HCT116 (cell line): ENCODE results near the gene NUP210. TPM values are rescaled to one million over a fixed set of nuclear protein-coding genes. Genes with fewer than 3 reads are reported as not detected.

Experiments
- ATAC-seq: fragments of 200-7000 bp; cut with Tn5 transposase; 2 replicates; pipeline ENCODE4 v1.9.1; 2020; ENCODE audit warnings: mild to moderate bottlenecking, moderate library complexity
- BruUV-seq: library from RNA; stranded (reverse); fragments of 400-500 nt; replicated peaks from 2 replicates; lab custom pipeline; 2021; lab: Mats Ljungman, UMichigan
- CTCF ChIA-PET: fragments of 300-600 bp; sonication (Branson Sonifier 250); formaldehyde crosslinking; loops from one replicate; lab custom pipeline; 2021; ENCODE audit warnings: antibody characterized with exemption; lab: Charles Lee
- POLR2A ChIA-PET: fragments of 300-600, 350-600 bp; sonication (Branson Sonifier 250); formaldehyde crosslinking; loops from one replicate; lab custom pipeline; 2021; ENCODE audit warnings: antibody characterized with exemption; lab: Charles Lee
- RAD21 ChIA-PET, 2 experiments: fragments of 300-600 bp; sonication (Branson Sonifier 250); formaldehyde crosslinking; loops; one replicate each; lab custom pipeline; 2023; ENCODE audit warnings: low total read pairs in 2 of 2; ENCODE audit not compliant: uncharacterized antibody in 2 of 2, unreplicated experiment in 2 of 2, low non-redundant PET in 1 of 2; lab: Charles Lee
- DNase-seq: peaks from one replicate; pipeline ENCODE4 v3.0.0-alpha.2; 2010; ENCODE audit warnings: low read depth, low spot score
- H2AFZ ChIP-seq: fragments of 200-600 bp; shearing (Covaris generic), sonication (generic); 2 replicates; pipeline ENCODE4 v1.6.1; 2017; ENCODE audit warnings: low read depth, mixed run types, mixed read lengths, antibody characterized with exemption, low read length; ENCODE audit not compliant: poor library complexity, severe bottlenecking
- H3K27ac ChIP-seq: 2 replicates; pipeline ENCODE4 v1.5.1; 2012; ENCODE audit warnings: low read depth, low read length
- H3K27me3 ChIP-seq: fragments of 200-600 bp; sonication (generic); 2 replicates; pipeline ENCODE4 v1.6.1; 2016; ENCODE audit warnings: mixed run types, low read length, mixed read lengths; ENCODE audit not compliant: insufficient read depth
- H3K36me3 ChIP-seq, 2 experiments: fragments of 200-500 bp in 1 of 2; fragments of 200-600 bp in 1 of 2; sonication (Bioruptor generic) in 1 of 2; sonication (generic) in 1 of 2; 2 replicates each; pipeline versions ENCODE4 v1.5.1 to v1.6.1; 2014 to 2016; ENCODE audit warnings: low read length in 2 of 2, inconsistent platforms in 1 of 2, mixed read lengths in 1 of 2, mixed run types in 1 of 2; ENCODE audit not compliant: insufficient read depth in 2 of 2, control insufficient read depth in 1 of 2
- H3K4me1 ChIP-seq, 2 experiments: fragments of 200-600 bp in 1 of 2; sonication (generic) in 1 of 2; 2 replicates each; pipeline versions ENCODE4 v1.5.1 to v1.6.1; 2012 to 2017; ENCODE audit warnings: low read length in 2 of 2, inconsistent platforms in 1 of 2, mild to moderate bottlenecking in 1 of 2, mixed read lengths in 1 of 2, mixed run types in 1 of 2, moderate library complexity in 1 of 2; ENCODE audit not compliant: insufficient read depth in 2 of 2, control insufficient read depth in 1 of 2
- H3K4me2 ChIP-seq: fragments of 200-600 bp; sonication (generic); 2 replicates; pipeline ENCODE4 v1.6.1; 2017; ENCODE audit warnings: mixed run types, low read length, mixed read lengths
- H3K4me3 ChIP-seq, 2 experiments: fragments of 200-600 bp in 1 of 2; sonication (generic) in 1 of 2; replicated peaks in 1 of 2; 2 replicates each; pipeline ENCODE4 v1.5.1; 2011 to 2016; ENCODE audit warnings: low read length in 2 of 2, control low read depth in 1 of 2, low read depth in 1 of 2, mild to moderate bottlenecking in 1 of 2, mixed read lengths in 1 of 2, mixed run types in 1 of 2
- H3K79me2 ChIP-seq: fragments of 200-600 bp; sonication (generic); 2 replicates; pipeline ENCODE4 v1.6.1; 2017; ENCODE audit warnings: mild to moderate bottlenecking, mixed run types, low read length, moderate library complexity, mixed read lengths; ENCODE audit not compliant: insufficient read depth
- H3K9ac ChIP-seq: fragments of 200-600 bp; sonication (generic); 2 replicates; pipeline ENCODE4 v1.6.1; 2016; ENCODE audit warnings: low read length, mixed read lengths
- H3K9me2 ChIP-seq: fragments of 200-600 bp; sonication (generic), shearing (Covaris generic); 2 replicates; pipeline ENCODE4 v1.6.1; 2017; ENCODE audit warnings: mixed run types, mild to moderate bottlenecking, moderate library complexity; ENCODE audit not compliant: insufficient read depth
- H3K9me3 ChIP-seq, 2 experiments: fragments of 200-500 bp in 1 of 2; fragments of 200-600 bp in 1 of 2; sonication (Bioruptor generic) in 1 of 2; sonication (generic) in 1 of 2; 2 replicates each; pipeline ENCODE4 v1.6.1; 2014 to 2017; ENCODE audit warnings: low read length in 2 of 2, mixed read lengths in 2 of 2, inconsistent platforms in 1 of 2, low read depth in 1 of 2, mild to moderate bottlenecking in 1 of 2, mixed run types in 1 of 2, moderate library complexity in 1 of 2; ENCODE audit not compliant: control insufficient read depth in 1 of 2, insufficient read depth in 1 of 2
- H4K20me1 ChIP-seq: fragments of 200-600 bp; sonication (generic), shearing (Covaris generic); 2 replicates; pipeline ENCODE4 v1.6.1; 2017; ENCODE audit warnings: mixed run types, mild to moderate bottlenecking, moderate library complexity; ENCODE audit not compliant: insufficient read depth
- ATF3 ChIP-seq: IDR thresholded peaks from 2 replicates; pipeline ENCODE4 v1.6.1; 2012
- CBX3 ChIP-seq: IDR thresholded peaks from 2 replicates; pipeline ENCODE4 v1.6.1; 2012; ENCODE audit warnings: low read depth
- CEBPB ChIP-seq: IDR thresholded peaks from 2 replicates; pipeline ENCODE4 v1.6.1; 2012; ENCODE audit warnings: low read depth
- EZH2 ChIP-seq: fragments of 200-600 bp; sonication (generic); IDR thresholded peaks from 2 replicates; pipeline ENCODE4 v1.6.1; 2017; ENCODE audit warnings: antibody characterized with exemption, mixed run types
- EZH2phosphoT487 ChIP-seq: fragments of 200-600 bp; IDR thresholded peaks from 2 replicates; pipeline ENCODE4 v1.6.1; 2018; ENCODE audit warnings: antibody characterized with exemption, borderline replicate concordance
- FOSL1 ChIP-seq: IDR thresholded peaks from 2 replicates; pipeline ENCODE4 v1.6.1; 2012; ENCODE audit warnings: low read depth
- JUND ChIP-seq: IDR thresholded peaks from 2 replicates; pipeline ENCODE4 v1.6.1; 2012
- MAX ChIP-seq: IDR thresholded peaks from 2 replicates; pipeline ENCODE4 v1.6.1; 2012
- POLR2A ChIP-seq: IDR thresholded peaks from 2 replicates; pipeline ENCODE4 v1.7.0; 2011; ENCODE audit warnings: borderline replicate concordance; ENCODE audit not compliant: insufficient read depth, insufficient read length; ENCODE audit errors: extremely low read depth
- POLR2AphosphoS5 ChIP-seq: IDR thresholded peaks from 2 replicates; pipeline ENCODE4 v1.6.1; 2011; ENCODE audit warnings: mild to moderate bottlenecking, low read depth, low read length, moderate library complexity
- RAD21 ChIP-seq: IDR thresholded peaks from 2 replicates; pipeline ENCODE4 v1.6.1; 2012; ENCODE audit warnings: low read depth, mild to moderate bottlenecking
- REST ChIP-seq: IDR thresholded peaks from 2 replicates; pipeline ENCODE4 v1.6.1; 2012; ENCODE audit warnings: low read depth
- SIN3A ChIP-seq: IDR thresholded peaks from 2 replicates; pipeline ENCODE4 v1.6.1; 2012; ENCODE audit warnings: low read depth
- SRF ChIP-seq: IDR thresholded peaks from 2 replicates; pipeline ENCODE4 v1.6.1; 2012; ENCODE audit warnings: low read depth
- TCF7L2 ChIP-seq: IDR thresholded peaks from 2 replicates; pipeline ENCODE4 v1.7.0; 2011; ENCODE audit warnings: borderline replicate concordance, inconsistent platforms; ENCODE audit not compliant: insufficient read depth, insufficient read length; ENCODE audit errors: extremely low read depth
- ZFX ChIP-seq: fragments of 450-650 bp; IDR thresholded peaks from 2 replicates; pipeline ENCODE4 v1.6.1; 2017
- ZNF274 ChIP-seq: fragments of 200-500 bp; sonication (Bioruptor generic); IDR thresholded peaks from 2 replicates; pipeline ENCODE4 v1.6.1; 2014; ENCODE audit warnings: mild to moderate bottlenecking, low read depth, low read length, inconsistent platforms
- intact Hi-C: fragments of 100-400 bp; cut with micrococcal nuclease; formaldehyde crosslinking; loops from 2 replicates; pipeline ENCODE4 v1.10.0; 2022
- total RNA-seq: library from RNA; stranded (reverse); gene quantifications from one replicate; pipeline ENCODE4 v1.2.1, GENCODE V29; 2021; ENCODE audit not compliant: unreplicated experiment

NUP210 gene
- total RNA-seq, 1 experiment from 2014 or later: 74.9 TPM

- no peak overlapping the region for H2AFZ ChIP-seq
- POLR2A ChIA-PET: no interaction called here
- no peaks in the 10 kb centered on the region for H3K27me3 ChIP-seq
- BruUV-seq: no TSS peak
- no peak overlapping the region for H3K4me2 ChIP-seq
- RAD21 ChIA-PET: interaction anchor here in 1 of 2 experiments (0.5 kb wide), 1 partner anchor 182 kb away, joined by 4 read pairs; no protein-coding TSS in a partner anchor
- no peaks in the 10 kb centered on the region for H3K9me2 ChIP-seq
- CTCF ChIA-PET: interaction anchor here (1.1 to 3.8 kb wide), 2 partner anchors 12 to 368 kb away, joined by 3 to 16 read pairs; no protein-coding TSS in a partner anchor
- H3K36me3 ChIP-seq: no peaks in the 10 kb centered on the region
- H4K20me1 ChIP-seq: no peaks in the 10 kb centered on the region
- TF ChIP-seq POLR2A (no peak), ZFX (no peak), SRF (no peak), ZNF274 (no peak)
- H3K27ac ChIP-seq: no peak overlapping the region
- no peak for ATAC-seq
- H3K9ac ChIP-seq: no peak overlapping the region
- DNase-seq: no peak
- H3K4me3 ChIP-seq: no peak overlapping the region
- intact Hi-C loops: no loop called here
- H3K79me2 ChIP-seq: no peaks in the 10 kb centered on the region
- peaks cover 2 to 9% of the 10 kb centered on the region in 2 experiments; a peak in 3 of 4 replicates for H3K4me1 ChIP-seq
- no peaks in the 10 kb centered on the region for H3K9me3 ChIP-seq
Measured at GRCh38 chr3:13460341-13460736, 40.2 kb upstream of the NUP210 start.

GRCh38 chr3:13459605-13460340 lies 39.7 kb upstream of the NUP210 start:
- H3K4me1 ChIP-seq: peaks cover 2 to 12% of the 10 kb centered on the region in 2 experiments; a peak in 3 of 4 replicates
- H3K27ac ChIP-seq: no peak overlapping the region
- H2AFZ ChIP-seq: no peak overlapping the region
- ChIA-PET RAD21 (no interaction called here), POLR2A (no interaction called here), CTCF (interaction anchor here (3.8 kb wide), 1 partner anchor 368 kb away, joined by 16 read pairs; no protein-coding TSS in a partner anchor)
- H3K4me3 ChIP-seq: no peak overlapping the region
- ATAC-seq (no peak), DNase-seq (no peak)
- H3K9me2 ChIP-seq: no peaks in the 10 kb centered on the region
- no peaks in the 10 kb centered on the region for H3K36me3 ChIP-seq
- intact Hi-C loops: no loop called here
- H3K9me3 ChIP-seq: no peaks in the 10 kb centered on the region
- BruUV-seq: no TSS peak
- no peaks in the 10 kb centered on the region for H3K79me2 ChIP-seq
- no peaks in the 10 kb centered on the region for H4K20me1 ChIP-seq
- H3K9ac ChIP-seq: no peak overlapping the region
- H3K27me3 ChIP-seq: no peaks in the 10 kb centered on the region
- no peak overlapping the region for H3K4me2 ChIP-seq
- TF ChIP-seq POLR2AphosphoS5 (no peak), ZFX (no peak), TCF7L2 (no peak), JUND (no peak), SIN3A (no peak), SRF (no peak), FOSL1 (no peak), REST (no peak), MAX (no peak), ATF3 (no peak), EZH2phosphoT487 (no peak), RAD21 (no peak), EZH2 (no peak), CBX3 (no peak), POLR2A (no peak), CEBPB (no peak)
